HG03558 (cell line): ENCODE data around the gene LTF.
"Not testable (repeated sequence)": the region's sequence is repeated elsewhere in the genome, so short reads cannot be mapped to it uniquely, and the experiment has no call there.

Source experiments
- ATAC-seq: cut with Tn5 transposase; IDR thresholded peaks from one replicate; pipeline ENCODE4 v1.9.1; 2021; ENCODE audit warnings: moderate number of reproducible peaks; ENCODE audit not compliant: unreplicated experiment; ENCODE audit errors: extremely low read depth

Gene LTF

GRCh38 chr3:46464326-46465195 lies at the start of gene LTF:
Gene LTF (minus strand): TSS chr3:46464905. CDS start chr3:46464867, 38 bp downstream.
- ATAC-seq, result no peak

DNA sequence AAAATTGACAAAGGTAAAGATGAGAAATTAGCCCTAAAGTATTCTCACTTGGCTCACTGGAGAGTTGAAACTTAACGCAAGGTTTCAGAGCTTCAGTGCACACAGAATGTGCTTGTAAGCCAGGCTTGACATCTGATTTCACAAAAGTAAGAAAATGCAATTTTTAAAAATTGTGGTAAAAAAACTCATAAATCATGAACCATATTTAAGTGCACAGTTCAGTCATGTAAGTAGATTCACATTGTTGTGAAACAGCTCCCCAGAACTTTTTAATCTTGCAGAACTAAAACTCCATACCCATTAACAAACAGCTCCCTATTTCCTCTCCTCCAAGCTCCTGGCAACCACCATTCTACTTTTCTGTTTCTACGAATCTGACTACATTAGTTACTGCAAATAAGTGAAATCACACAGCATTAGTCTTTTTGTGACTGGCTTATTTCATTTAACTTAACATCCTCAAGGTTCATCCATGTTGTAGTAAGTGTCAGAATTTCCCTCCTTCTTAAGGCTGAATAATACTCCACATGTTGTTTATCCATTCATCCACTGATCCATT lies 47.6 kb upstream of the LTF start:
- no peak for ATAC-seq

DNA sequence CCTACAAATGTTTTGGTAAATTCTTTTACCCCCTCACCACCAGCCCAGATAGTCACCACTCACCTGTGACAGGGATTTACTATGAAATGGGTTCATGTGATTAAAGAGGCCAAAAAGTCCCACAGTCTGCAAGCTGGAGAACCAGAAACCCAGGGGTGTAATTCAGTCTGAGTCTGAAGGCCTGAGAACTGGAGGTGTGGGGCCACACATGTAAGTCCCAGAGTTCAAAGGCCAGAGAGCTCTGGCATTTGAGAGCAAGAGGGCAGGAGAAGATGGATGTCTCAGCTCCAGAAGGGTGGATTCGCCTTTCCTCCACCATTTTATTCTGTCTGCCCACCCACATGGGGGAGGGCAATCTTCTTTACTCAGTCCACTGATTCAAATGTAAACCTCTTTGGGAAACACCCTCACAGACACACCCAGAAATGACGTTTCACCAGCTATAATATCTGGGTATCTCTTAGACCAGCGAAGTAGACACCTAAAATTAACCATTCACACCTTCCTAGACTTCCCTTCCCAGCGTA lies 45.0 kb upstream of the LTF start:
- no peak for ATAC-seq

- ATAC-seq, result no peak
Measured at GRCh38 chr3:46508850-46509591, 44.3 kb upstream of the LTF start.

GRCh38 chr3:46506526-46506925 lies 41.8 kb upstream of the LTF start:
- no peak for ATAC-seq

GRCh38 chr3:46505953-46506352 lies 41.2 kb upstream of the LTF start:
- ATAC-seq, result no peak

DNA sequence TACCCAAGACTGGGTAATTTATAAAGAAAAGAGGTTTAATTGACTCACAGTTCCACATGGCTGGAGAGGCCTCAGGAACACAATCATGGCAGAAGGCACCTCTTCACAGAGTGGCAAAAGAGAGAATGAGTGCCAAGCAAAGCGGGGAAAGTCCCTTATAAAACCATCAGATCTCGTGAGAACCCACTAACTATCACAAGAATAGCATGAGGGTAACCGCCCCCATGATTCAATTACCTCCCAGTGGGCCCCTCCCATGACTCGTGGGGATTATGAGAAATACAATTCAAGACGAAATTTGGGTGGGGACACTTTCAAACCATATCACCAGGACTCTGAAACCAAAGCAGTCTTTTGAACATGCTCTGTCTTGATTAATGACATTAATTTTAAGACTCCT lies 40.1 kb upstream of the LTF start:
- no peak for ATAC-seq

- ATAC-seq, result no peak
Measured at GRCh38 chr3:46503200-46503874, 38.6 kb upstream of the LTF start.

GRCh38 chr3:46501702-46502101 lies 37.0 kb upstream of the LTF start:
- ATAC-seq, result no peak

DNA sequence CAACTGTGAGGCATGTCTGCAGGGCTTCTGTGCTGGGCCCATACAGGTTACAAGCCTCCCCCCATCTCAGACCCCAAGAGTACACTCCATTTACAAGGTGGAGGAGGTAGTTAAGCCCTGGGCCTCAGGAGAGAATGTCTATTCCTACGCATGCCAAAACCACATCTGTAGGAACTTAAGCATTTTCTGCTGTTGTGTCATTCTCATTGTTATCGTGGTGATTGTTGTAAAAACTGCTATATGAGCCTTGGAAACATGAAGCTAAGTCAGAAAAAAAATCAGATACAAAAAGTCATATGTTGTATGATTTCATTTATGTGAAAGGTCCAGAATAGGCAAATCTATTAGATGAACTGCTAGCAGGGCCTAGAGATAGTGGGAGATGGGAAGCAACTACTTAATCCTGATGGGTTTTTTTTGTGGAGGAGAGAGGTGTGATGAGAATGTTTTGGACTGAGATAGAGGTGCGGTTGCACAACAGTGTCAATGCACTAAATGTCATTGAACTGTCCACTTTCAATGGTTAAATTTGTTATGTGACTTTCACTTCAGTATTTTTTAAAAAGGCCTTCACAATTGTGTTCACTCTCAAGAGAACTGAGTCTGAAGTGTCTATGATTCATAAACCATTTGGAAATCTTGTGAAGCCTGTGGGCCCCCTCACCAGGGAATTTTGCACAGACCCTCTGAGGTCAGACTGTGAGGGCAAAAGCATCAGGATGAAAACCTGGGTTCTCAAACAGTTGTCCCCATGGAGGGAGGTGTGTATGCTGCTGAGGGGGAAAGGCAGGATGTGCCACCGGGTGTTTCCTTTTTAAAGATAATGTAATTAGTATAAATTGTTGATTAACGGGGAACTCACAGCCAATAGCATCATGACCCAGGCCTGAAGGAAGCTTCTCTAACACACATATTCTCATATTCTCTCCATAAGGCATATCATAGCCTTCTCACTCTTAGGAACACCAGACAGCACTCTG lies 36.2 kb upstream of the LTF start:
- ATAC-seq, result no peak

GRCh38 chr3:46498916-46499519 lies 34.3 kb upstream of the LTF start:
- ATAC-seq, result no peak

GRCh38 chr3:46497556-46498265 lies 33.0 kb upstream of the LTF start, which contains the start of gene RTP3:
Gene RTP3 (plus strand): TSS chr3:46497976. CDS start chr3:46498063, 87 bp downstream.
- ATAC-seq, result no peak

- no peak for ATAC-seq
Measured at GRCh38 chr3:46496746-46497555, 32.2 kb upstream of the LTF start.

DNA sequence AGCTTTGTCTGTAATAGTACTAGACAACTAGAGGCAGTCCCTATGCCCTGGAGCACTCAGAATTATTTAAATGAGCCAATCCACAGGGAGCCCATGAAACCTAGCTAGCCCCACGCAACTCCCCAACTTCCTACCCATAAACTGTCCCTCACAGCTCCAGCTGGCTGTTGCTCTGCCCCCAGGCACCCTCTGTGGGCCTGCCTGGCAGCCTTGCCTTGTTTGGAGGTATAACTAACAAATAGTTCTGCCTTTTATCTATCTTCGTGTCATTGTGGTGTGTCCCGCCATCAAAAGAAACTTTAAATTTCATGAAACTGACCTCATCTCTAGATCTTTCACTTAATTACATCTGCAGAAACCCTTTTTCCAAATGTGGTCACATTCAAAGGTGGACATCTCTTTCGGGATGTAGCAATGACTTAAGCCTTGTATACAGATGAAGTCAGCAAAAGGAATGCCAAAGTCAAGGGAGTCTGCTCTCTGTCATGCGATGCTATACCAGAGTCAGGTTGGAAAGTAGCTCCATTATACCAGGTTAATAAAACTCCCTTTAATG lies 31.3 kb upstream of the LTF start:
- no peak for ATAC-seq

DNA sequence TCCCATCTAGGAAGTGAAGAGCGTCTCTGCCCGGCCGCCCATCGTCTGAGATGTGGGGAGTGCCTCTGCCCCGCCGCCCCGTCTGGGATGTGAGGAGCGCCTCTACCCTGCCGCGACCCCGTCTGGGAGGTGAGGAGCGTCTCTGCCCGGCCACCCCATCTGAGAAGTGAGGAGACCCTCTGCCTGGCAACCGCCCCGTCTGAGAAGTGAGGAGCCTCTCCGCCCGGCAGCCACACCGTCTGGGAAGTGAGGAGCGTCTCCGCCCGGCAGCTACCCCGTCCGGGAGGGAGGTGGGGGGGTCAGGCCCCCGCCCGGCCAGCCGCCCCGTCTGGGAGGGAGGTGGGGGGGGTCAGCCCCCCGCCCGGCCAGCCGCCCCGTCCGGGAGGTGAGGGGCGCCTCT lies 29.8 kb upstream of the LTF start:
- ATAC-seq, result not testable (repeated sequence)

- ATAC-seq, result no peak
Measured at GRCh38 chr3:46492890-46493547, 28.3 kb upstream of the LTF start.
